OCI-LY3 (cell line): ENCODE results near the gene APBB2.

Experiments
- CTCF ChIP-seq: fragments of 200-600, 300-600 bp; sonication (generic); IDR thresholded peaks from 2 replicates; pipeline ENCODE4 v1.5.1; 2014; ENCODE audit warnings: antibody characterized with exemption, low read length, low read depth
- EZH2phosphoT487 ChIP-seq: fragments of 200-600 bp; shearing (Covaris generic); IDR thresholded peaks from 2 replicates; pipeline ENCODE4 v1.6.1; 2018; ENCODE audit warnings: antibody characterized with exemption, mixed run types, low read depth

GRCh38 chr4:40940317-40940741 is 274.0 kb downstream of the APBB2 start:
- no peak for TF ChIP-seq CTCF
- TF ChIP-seq EZH2phosphoT487: no peak
